Measurements from ENCODE around the gene CTDP1.

- TF ChIP-seq, protein P1, sequence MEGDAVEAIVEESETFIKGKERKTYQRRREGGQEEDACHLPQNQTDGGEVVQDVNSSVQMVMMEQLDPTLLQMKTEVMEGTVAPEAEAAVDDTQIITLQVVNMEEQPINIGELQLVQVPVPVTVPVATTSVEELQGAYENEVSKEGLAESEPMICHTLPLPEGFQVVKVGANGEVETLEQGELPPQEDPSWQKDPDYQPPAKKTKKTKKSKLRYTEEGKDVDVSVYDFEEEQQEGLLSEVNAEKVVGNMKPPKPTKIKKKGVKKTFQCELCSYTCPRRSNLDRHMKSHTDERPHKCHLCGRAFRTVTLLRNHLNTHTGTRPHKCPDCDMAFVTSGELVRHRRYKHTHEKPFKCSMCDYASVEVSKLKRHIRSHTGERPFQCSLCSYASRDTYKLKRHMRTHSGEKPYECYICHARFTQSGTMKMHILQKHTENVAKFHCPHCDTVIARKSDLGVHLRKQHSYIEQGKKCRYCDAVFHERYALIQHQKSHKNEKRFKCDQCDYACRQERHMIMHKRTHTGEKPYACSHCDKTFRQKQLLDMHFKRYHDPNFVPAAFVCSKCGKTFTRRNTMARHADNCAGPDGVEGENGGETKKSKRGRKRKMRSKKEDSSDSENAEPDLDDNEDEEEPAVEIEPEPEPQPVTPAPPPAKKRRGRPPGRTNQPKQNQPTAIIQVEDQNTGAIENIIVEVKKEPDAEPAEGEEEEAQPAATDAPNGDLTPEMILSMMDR (IDR thresholded peaks at IDR 0.05; ENCODE audit: low read length) = no peak
- no peak for TF ChIP-seq EZH2 (optimal IDR thresholded peaks at IDR 0.05; ENCODE audit: low read depth, low read length)
Measured at GRCh38 chr18:79756826-79757225, 77.2 kb downstream of the CTDP1 start.

Measured in MM.1S (cell line).